GM21786 (cell line): ENCODE results near the gene XXYLT1.
A peak's percentile ranks its signal among the peaks of the same experiment; 100 is the strongest.

ENCODE experiments used
- ATAC-seq: cut with Tn5 transposase; IDR thresholded peaks from one replicate; pipeline ENCODE4 v1.9.1; 2021; ENCODE audit not compliant: unreplicated experiment

The XXYLT1 gene

GRCh38 chr3:195173657-195174056, 97.3 kb downstream of the XXYLT1 start:
- ATAC-seq = no peak

- ATAC-seq = no peak
Observed at GRCh38 chr3:195172896-195173295, 98.1 kb downstream of the XXYLT1 start.

- no peak for ATAC-seq
Observed at GRCh38 chr3:195172039-195172684, 98.8 kb downstream of the XXYLT1 start.

- ATAC-seq = no peak
Observed at GRCh38 chr3:195171093-195171873, 99.7 kb downstream of the XXYLT1 start.

GRCh38 chr3:195170496-195170895, 100.5 kb downstream of the XXYLT1 start:
- no peak for ATAC-seq

GRCh38 chr3:195169011-195169649, 101.8 kb downstream of the XXYLT1 start:
- no peak for ATAC-seq

- no peak for ATAC-seq
Observed at GRCh38 chr3:195168009-195168762, 102.8 kb downstream of the XXYLT1 start.

GRCh38 chr3:195165790-195166189, 105.2 kb downstream of the XXYLT1 start:
- ATAC-seq = no peak

GRCh38 chr3:195165265-195165609, 105.7 kb downstream of the XXYLT1 start:
- ATAC-seq = no peak

- ATAC-seq = no peak
Observed at GRCh38 chr3:195164573-195165264, 106.2 kb downstream of the XXYLT1 start.

GRCh38 chr3:195163719-195164572, 107.0 kb downstream of the XXYLT1 start:
- ATAC-seq = no peak

GRCh38 chr3:195162816-195163215, 108.1 kb downstream of the XXYLT1 start:
- no peak for ATAC-seq

GRCh38 chr3:195162033-195162669, 108.8 kb downstream of the XXYLT1 start:
- peak; percentile 69 for ATAC-seq

GRCh38 chr3:195160908-195161434, 110.0 kb downstream of the XXYLT1 start:
- ATAC-seq = no peak

GRCh38 chr3:195160257-195160898, 110.6 kb downstream of the XXYLT1 start:
- no peak for ATAC-seq

GRCh38 chr3:195159814-195160165, 111.2 kb downstream of the XXYLT1 start:
- ATAC-seq = no peak

- no peak for ATAC-seq
Observed at GRCh38 chr3:195159117-195159813, 111.7 kb downstream of the XXYLT1 start.

GRCh38 chr3:195156286-195156890, 114.6 kb downstream of the XXYLT1 start:
- ATAC-seq = no peak
